Measurements from ENCODE around the gene BMP8B. TPM values are rescaled to one million over a fixed set of nuclear protein-coding genes. Genes with fewer than 3 reads are reported as not detected.
A peak's percentile ranks its signal among the peaks of the same experiment; 100 is the strongest.

The BMP8B gene
- total RNA-seq, 2 experiments from 2014 or later = 0.08 to 0.26 TPM

- Mint-ChIP-seq H3K36me3 (ENCODE audit: low read depth) (no peaks in the 10 kb centered on the region), H3K4me3 (no peak overlapping the region), H3K9me3 (ENCODE audit: insufficient read depth) (no peaks in the 10 kb centered on the region), H3K27ac (no peak overlapping the region), H3K4me1 (ENCODE audit: low read depth) (peaks cover 9% of the 10 kb centered on the region), H3K27me3 (ENCODE audit: low read depth) (peaks cover 67% of the 10 kb centered on the region)
- POLR2A ChIA-PET = no interaction called here
- peak; percentile 19 for DNase-seq
- ATAC-seq = no peak
- CTCF ChIA-PET = interaction anchor here (1.8 to 2.0 kb wide), 2 partner anchors 70 to 121 kb away, joined by 4 to 10 read pairs; no protein-coding TSS in a partner anchor
These were observed 60.7 kb downstream of the BMP8B start for GRCh38 chr1:39727932-39728317.

GRCh38 chr1:39727221-39727931, 61.3 kb downstream of the BMP8B start:
- H3K27ac Mint-ChIP-seq = no peak overlapping the region
- peak; percentile 15 for DNase-seq
- no peak overlapping the region for H3K4me3 Mint-ChIP-seq
- H3K27me3 Mint-ChIP-seq (ENCODE audit: low read depth) = peaks cover 66% of the 10 kb centered on the region
- no peaks in the 10 kb centered on the region for H3K36me3 Mint-ChIP-seq (ENCODE audit: low read depth)
- no peak for ATAC-seq
- ChIA-PET CTCF (interaction anchor here (1.8 to 2.0 kb wide), 2 partner anchors 69 to 121 kb away, joined by 4 to 10 read pairs; no protein-coding TSS in a partner anchor), POLR2A (no interaction called here)
- H3K4me1 Mint-ChIP-seq (ENCODE audit: low read depth) = peaks cover 9% of the 10 kb centered on the region
- no peaks in the 10 kb centered on the region for H3K9me3 Mint-ChIP-seq (ENCODE audit: insufficient read depth)

GRCh38 chr1:39726600-39726999, 62.1 kb downstream of the BMP8B start:
- DNase-seq = no peak
- H3K27me3 Mint-ChIP-seq (ENCODE audit: low read depth) = peaks cover 71% of the 10 kb centered on the region
- no peak overlapping the region for H3K4me3 Mint-ChIP-seq
- H3K36me3 Mint-ChIP-seq (ENCODE audit: low read depth) = no peaks in the 10 kb centered on the region
- CTCF ChIA-PET = interaction anchor here (1.8 to 2.0 kb wide), 2 partner anchors 68 to 120 kb away, joined by 4 to 10 read pairs; no protein-coding TSS in a partner anchor
- no peak overlapping the region for H3K27ac Mint-ChIP-seq
- no peaks in the 10 kb centered on the region for H3K9me3 Mint-ChIP-seq (ENCODE audit: insufficient read depth)
- H3K4me1 Mint-ChIP-seq (ENCODE audit: low read depth) = peaks cover 9% of the 10 kb centered on the region
- POLR2A ChIA-PET = interaction anchor here (2.6 kb wide), 1 partner anchor 12 kb away, joined by 9 read pairs; the partner anchor contains the start of gene PPIE
- ATAC-seq = no peak

GRCh38 chr1:39722495-39722894, 66.2 kb downstream of the BMP8B start:
- H3K4me1 Mint-ChIP-seq (ENCODE audit: low read depth) = peaks cover 3% of the 10 kb centered on the region
- H3K27me3 Mint-ChIP-seq (ENCODE audit: low read depth) = peaks cover 53% of the 10 kb centered on the region
- no peaks in the 10 kb centered on the region for H3K36me3 Mint-ChIP-seq (ENCODE audit: low read depth)
- ChIA-PET POLR2A (interaction anchor here (0.6 kb wide), 1 partner anchor 16 kb away, joined by 5 read pairs; the partner anchor contains the start of gene PPIE), CTCF (interaction anchor here (2.9 to 4.0 kb wide), 2 partner anchors 13 to 116 kb away, joined by 7 to 17 read pairs; no protein-coding TSS in a partner anchor)
- no peaks in the 10 kb centered on the region for H3K9me3 Mint-ChIP-seq (ENCODE audit: insufficient read depth)
- DNase-seq (peak; percentile 10), ATAC-seq (no peak)
- H3K27ac Mint-ChIP-seq = no peak overlapping the region
- no peak overlapping the region for H3K4me3 Mint-ChIP-seq

GRCh38 chr1:39721664-39722063, 67.0 kb downstream of the BMP8B start:
- ATAC-seq (no peak), DNase-seq (peak; percentile 17)
- Mint-ChIP-seq H3K9me3 (ENCODE audit: insufficient read depth) (no peaks in the 10 kb centered on the region), H3K27me3 (ENCODE audit: low read depth) (peaks cover 54% of the 10 kb centered on the region), H3K36me3 (ENCODE audit: low read depth) (no peaks in the 10 kb centered on the region), H3K27ac (no peak overlapping the region), H3K4me1 (ENCODE audit: low read depth) (no peaks in the 10 kb centered on the region), H3K4me3 (no peak overlapping the region)
- ChIA-PET CTCF (interaction anchor here (1.1 to 4.0 kb wide), 6 partner anchors 14 to 115 kb away, joined by 3 to 17 read pairs (median 6); partner anchors contain the start of gene PPIE), POLR2A (no interaction called here)

GRCh38 chr1:39720094-39720999, 68.3 kb downstream of the BMP8B start:
- DNase-seq = no peak
- Mint-ChIP-seq H3K27ac (no peak overlapping the region), H3K4me3 (no peak overlapping the region), H3K4me1 (ENCODE audit: low read depth) (no peaks in the 10 kb centered on the region), H3K36me3 (ENCODE audit: low read depth) (no peaks in the 10 kb centered on the region), H3K27me3 (ENCODE audit: low read depth) (peaks cover 53% of the 10 kb centered on the region), H3K9me3 (ENCODE audit: insufficient read depth) (no peaks in the 10 kb centered on the region)
- POLR2A ChIA-PET = no interaction called here
- peak; percentile 67 for ATAC-seq
- CTCF ChIA-PET = interaction anchor here (0.6 to 2.2 kb wide), 23 partner anchors 9 to 784 kb away, joined by 3 to 15 read pairs (median 3); partner anchors contain the start of gene PPIE

GRCh38 chr1:39717809-39718208, 70.9 kb downstream of the BMP8B start:
- Mint-ChIP-seq H3K4me3 (no peak overlapping the region), H3K9me3 (ENCODE audit: insufficient read depth) (no peaks in the 10 kb centered on the region), H3K4me1 (ENCODE audit: low read depth) (no peaks in the 10 kb centered on the region), H3K27me3 (ENCODE audit: low read depth) (peaks cover 52% of the 10 kb centered on the region), H3K36me3 (ENCODE audit: low read depth) (no peaks in the 10 kb centered on the region), H3K27ac (no peak overlapping the region)
- POLR2A ChIA-PET = interaction anchor here (0.9 kb wide), 1 partner anchor 44 kb away, joined by 3 read pairs; no protein-coding TSS in a partner anchor
- ATAC-seq (no peak), DNase-seq (peak; percentile 17)
- CTCF ChIA-PET = interaction anchor here (0.9 to 1.7 kb wide), 4 partner anchors 20 to 82 kb away, joined by 3 to 7 read pairs (median 3); no protein-coding TSS in a partner anchor

GRCh38 chr1:39713557-39713956, 75.1 kb downstream of the BMP8B start:
- H3K4me3 Mint-ChIP-seq = no peak overlapping the region
- ATAC-seq = no peak
- H3K27me3 Mint-ChIP-seq (ENCODE audit: low read depth) = peaks cover 39% of the 10 kb centered on the region
- ChIA-PET CTCF (interaction anchor here (0.9 to 4.0 kb wide), 5 partner anchors 11 to 107 kb away, joined by 3 to 15 read pairs (median 3); no protein-coding TSS in a partner anchor), POLR2A (interaction anchor here (0.7 kb wide), 1 partner anchor 123 kb away, joined by 3 read pairs; no protein-coding TSS in a partner anchor)
- no peak for DNase-seq
- H3K9me3 Mint-ChIP-seq (ENCODE audit: insufficient read depth) = no peaks in the 10 kb centered on the region
- no peaks in the 10 kb centered on the region for H3K4me1 Mint-ChIP-seq (ENCODE audit: low read depth)
- H3K36me3 Mint-ChIP-seq (ENCODE audit: low read depth) = no peaks in the 10 kb centered on the region
- H3K27ac Mint-ChIP-seq = no peak overlapping the region

GRCh38 chr1:39711966-39712340, 76.7 kb downstream of the BMP8B start:
- Mint-ChIP-seq H3K4me1 (ENCODE audit: low read depth) (no peaks in the 10 kb centered on the region), H3K27me3 (ENCODE audit: low read depth) (peaks cover 31% of the 10 kb centered on the region), H3K36me3 (ENCODE audit: low read depth) (no peaks in the 10 kb centered on the region), H3K4me3 (no peak overlapping the region), H3K27ac (no peak overlapping the region), H3K9me3 (ENCODE audit: insufficient read depth) (no peaks in the 10 kb centered on the region)
- ATAC-seq (no peak), DNase-seq (no peak)
- CTCF ChIA-PET = interaction anchor here (1.2 to 4.0 kb wide), 3 partner anchors 10 to 106 kb away, joined by 5 to 15 read pairs (median 11); no protein-coding TSS in a partner anchor
- POLR2A ChIA-PET = no interaction called here

GRCh38 chr1:39711104-39711965, 77.3 kb downstream of the BMP8B start:
- DNase-seq = no peak
- POLR2A ChIA-PET = no interaction called here
- Mint-ChIP-seq H3K4me1 (ENCODE audit: low read depth) (no peaks in the 10 kb centered on the region), H3K9me3 (ENCODE audit: insufficient read depth) (no peaks in the 10 kb centered on the region), H3K36me3 (ENCODE audit: low read depth) (no peaks in the 10 kb centered on the region), H3K27me3 (ENCODE audit: low read depth) (peaks cover 26% of the 10 kb centered on the region), H3K4me3 (no peak overlapping the region), H3K27ac (no peak overlapping the region)
- CTCF ChIA-PET = interaction anchor here (1.3 to 4.0 kb wide), 3 partner anchors 10 to 105 kb away, joined by 4 to 15 read pairs (median 7); no protein-coding TSS in a partner anchor
- no peak for ATAC-seq

GRCh38 chr1:39707506-39707905, 81.2 kb downstream of the BMP8B start:
- Mint-ChIP-seq H3K9me3 (ENCODE audit: insufficient read depth) (no peaks in the 10 kb centered on the region), H3K27me3 (ENCODE audit: low read depth) (peaks cover 14% of the 10 kb centered on the region), H3K4me3 (no peak overlapping the region), H3K36me3 (ENCODE audit: low read depth) (no peaks in the 10 kb centered on the region), H3K4me1 (ENCODE audit: low read depth) (no peaks in the 10 kb centered on the region), H3K27ac (no peak overlapping the region)
- POLR2A ChIA-PET = no interaction called here
- CTCF ChIA-PET = no interaction called here
- DNase-seq (no peak), ATAC-seq (no peak)

Measured in activated CD8-positive, alpha-beta T cell treated with anti-CD3 and anti-CD28 coated beads, Interleukin-2, amount 10 ng/mL, durations not matched to agents 7 days and 5 days (primary cell).